GM12878 (cell line): ENCODE measurements around the gene FASN. TPM values are rescaled to one million over a fixed set of nuclear protein-coding genes. Genes with fewer than 3 reads are reported as not detected.

Experiments
- CTCF ChIP-seq, 3 experiments: IDR thresholded peaks in 2 of 3; conservative IDR thresholded peaks in 1 of 3; 2 replicates each; pipeline ENCODE4 v1.5.1; 2011; ENCODE audit warnings: low read depth in 3 of 3, low read length in 3 of 3, mild to moderate bottlenecking in 3 of 3, control low read depth in 2 of 3, moderate library complexity in 2 of 3, inconsistent platforms in 1 of 3, mixed read lengths in 1 of 3; ENCODE audit not compliant: control insufficient read depth in 2 of 3, insufficient read depth in 1 of 3; ENCODE audit errors: extremely low read depth in 1 of 3
- GATAD2B ChIP-seq: fragments of 450-650 bp; conservative IDR thresholded peaks from 2 replicates; pipeline ENCODE4 v1.6.1; 2017; ENCODE audit warnings: low read depth, mild to moderate bottlenecking, moderate library complexity
- LARP7 ChIP-seq: fragments of 450-650 bp; IDR thresholded peaks from 2 replicates; pipeline ENCODE4 v1.6.1; 2017; ENCODE audit warnings: mild to moderate bottlenecking
- POLR2A ChIP-seq: IDR thresholded peaks from 2 replicates; pipeline ENCODE4 v1.6.1; 2011; ENCODE audit warnings: low read depth, mild to moderate bottlenecking, low read length
- polyA plus RNA-seq, 11 experiments: library from polyadenylated mRNA; depleted of rRNA in 4 of 11; unstranded in 6 of 11; stranded (reverse) in 5 of 11; fragments of >200 nt; fragmentation: Nextera tagmentation in 4 of 11; fragmentation: Illumina TruSeq in 1 of 11; extraction: Ambion mirVana in 4 of 11; extraction: Trizol in 1 of 11; gene quantifications; 1 replicate in 1 of 11; 2 replicates in 10 of 11; pipeline versions ENCODE4 v1.2.1 to v1.2.3, GENCODE V29; 2011 to 2016; ENCODE audit warnings: inconsistent platforms in 2 of 11, missing spikeins in 2 of 11, low read depth in 1 of 11
- total RNA-seq, 4 experiments: library from RNA; depleted of rRNA in 3 of 4; stranded (reverse); fragments of >200 nt in 3 of 4; fragmentation: Illumina TruSeq in 1 of 4; extraction: Trizol in 1 of 4; gene quantifications; 2 replicates each; pipeline versions ENCODE4 v1.2.1 to v1.2.3, GENCODE V29; 2013 to 2021
- TF ChIP-seq, protein P1 (sequence below): fragments of 450-650 bp; formaldehyde crosslinking; IDR thresholded peaks from 2 replicates; pipeline ENCODE4 v1.5.0; 2022; ENCODE audit warnings: mild to moderate bottlenecking, missing genetic modification characterization
- TF ChIP-seq, protein P2 (sequence below): IDR thresholded peaks from 2 replicates; pipeline ENCODE4 v1.6.1; 2012; ENCODE audit warnings: low read depth, low read length, improper control_type of control experiment

The FASN gene
- total and polyA plus RNA-seq, 10 of the 15 experiments (the other 5 are each of a cell fraction or from before 2014, with no cell fraction given) = 0.19 to 333 (median 30.4) TPM

DNA sequence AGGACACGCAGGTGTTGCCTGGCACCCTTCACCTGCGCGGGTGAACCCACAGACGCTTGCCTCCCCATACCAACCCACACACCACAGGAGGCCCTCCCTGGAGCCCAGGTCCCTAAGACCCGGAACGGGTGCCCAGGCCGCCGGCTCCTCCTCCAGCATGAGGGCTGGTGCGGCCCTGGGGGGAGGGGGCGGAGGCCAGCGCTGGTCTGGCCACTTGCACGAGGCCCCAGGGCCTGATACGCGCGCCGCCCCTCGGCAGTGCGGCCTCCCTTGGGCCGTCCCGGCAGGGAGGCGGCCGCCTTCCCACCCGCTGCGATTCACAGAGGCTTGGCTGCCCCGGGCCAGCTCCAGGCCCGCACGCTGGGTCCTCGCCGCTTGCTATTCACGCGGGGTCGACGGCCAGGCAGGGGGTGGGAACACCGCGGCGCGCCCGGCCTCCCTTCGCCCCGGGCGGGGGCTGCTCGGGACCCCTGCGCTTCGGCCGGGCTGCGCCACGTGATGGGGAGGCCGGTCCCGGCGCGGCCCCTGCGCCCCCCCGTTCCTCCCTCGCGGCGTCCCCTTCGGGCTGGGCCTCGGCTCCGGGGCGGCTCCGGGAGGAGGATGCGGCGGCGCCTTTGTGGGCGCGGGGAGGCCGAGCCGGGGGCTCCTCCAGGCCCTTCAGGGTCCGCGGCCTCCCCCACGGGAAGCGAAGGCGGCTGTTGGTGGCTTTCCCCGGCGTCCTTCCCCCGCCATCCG is 685 bp downstream of the FASN start (continued):
- TF ChIP-seq, protein P1, sequence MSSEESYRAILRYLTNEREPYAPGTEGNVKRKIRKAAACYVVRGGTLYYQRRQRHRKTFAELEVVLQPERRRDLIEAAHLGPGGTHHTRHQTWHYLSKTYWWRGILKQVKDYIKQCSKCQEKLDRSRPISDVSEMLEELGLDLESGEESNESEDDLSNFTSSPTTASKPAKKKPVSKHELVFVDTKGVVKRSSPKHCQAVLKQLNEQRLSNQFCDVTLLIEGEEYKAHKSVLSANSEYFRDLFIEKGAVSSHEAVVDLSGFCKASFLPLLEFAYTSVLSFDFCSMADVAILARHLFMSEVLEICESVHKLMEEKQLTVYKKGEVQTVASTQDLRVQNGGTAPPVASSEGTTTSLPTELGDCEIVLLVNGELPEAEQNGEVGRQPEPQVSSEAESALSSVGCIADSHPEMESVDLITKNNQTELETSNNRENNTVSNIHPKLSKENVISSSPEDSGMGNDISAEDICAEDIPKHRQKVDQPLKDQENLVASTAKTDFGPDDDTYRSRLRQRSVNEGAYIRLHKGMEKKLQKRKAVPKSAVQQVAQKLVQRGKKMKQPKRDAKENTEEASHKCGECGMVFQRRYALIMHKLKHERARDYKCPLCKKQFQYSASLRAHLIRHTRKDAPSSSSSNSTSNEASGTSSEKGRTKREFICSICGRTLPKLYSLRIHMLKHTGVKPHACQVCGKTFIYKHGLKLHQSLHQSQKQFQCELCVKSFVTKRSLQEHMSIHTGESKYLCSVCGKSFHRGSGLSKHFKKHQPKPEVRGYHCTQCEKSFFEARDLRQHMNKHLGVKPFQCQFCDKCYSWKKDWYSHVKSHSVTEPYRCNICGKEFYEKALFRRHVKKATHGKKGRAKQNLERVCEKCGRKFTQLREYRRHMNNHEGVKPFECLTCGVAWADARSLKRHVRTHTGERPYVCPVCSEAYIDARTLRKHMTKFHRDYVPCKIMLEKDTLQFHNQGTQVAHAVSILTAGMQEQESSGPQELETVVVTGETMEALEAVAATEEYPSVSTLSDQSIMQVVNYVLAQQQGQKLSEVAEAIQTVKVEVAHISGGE = no peak
- TF ChIP-seq, protein P2, sequence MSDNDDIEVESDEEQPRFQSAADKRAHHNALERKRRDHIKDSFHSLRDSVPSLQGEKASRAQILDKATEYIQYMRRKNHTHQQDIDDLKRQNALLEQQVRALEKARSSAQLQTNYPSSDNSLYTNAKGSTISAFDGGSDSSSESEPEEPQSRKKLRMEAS = no peak
- TF ChIP-seq POLR2A (peak; percentile 67; the same call in 1 of the 2 replicates), CTCF (IDR thresholded peaks at IDR 0.05 in 2 of 3, conservative IDR thresholded peaks at IDR 0.05 in 1 of 3; ENCODE audit: control insufficient read depth in 2 of 3, extremely low read depth in 1 of 3, insufficient read depth in 1 of 3, low read depth in 3 of 3, low read length in 3 of 3) (no peak), GATAD2B (0 out of 2 replicates have a peak, but pooled peaks have one; percentile 82), LARP7 (peak; percentile 40)
